ENCODE measurements around the gene OSGIN1. TPM values are rescaled to one million over a fixed set of nuclear protein-coding genes. Genes with fewer than 3 reads are reported as not detected.

OSGIN1 gene
- total RNA-seq, 2 experiments from 2014 or later: 2.1 to 2.6 TPM

DNA sequence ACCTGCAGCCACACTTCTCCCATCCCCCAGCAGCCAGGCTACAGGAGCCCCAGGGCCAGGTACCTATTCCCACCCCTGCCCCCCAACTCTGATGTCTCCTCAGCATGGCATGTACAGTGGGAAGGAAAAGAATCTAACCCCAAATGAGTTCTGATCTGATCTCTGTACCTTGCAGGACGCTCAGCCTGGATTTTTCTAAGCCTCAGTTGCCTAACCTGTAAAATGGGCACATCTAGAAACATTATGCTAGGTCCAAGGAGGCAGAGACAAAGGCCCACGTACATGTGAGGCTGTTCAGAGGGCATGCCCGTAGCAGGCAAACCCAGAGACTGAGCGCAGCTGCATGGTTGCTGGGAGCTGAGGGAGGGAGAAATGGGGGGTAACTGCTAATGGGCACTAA lies 54.5 kb downstream of the OSGIN1 start:
- Histone ChIP-seq H3K4me1 (ENCODE audit: insufficient read depth, low read length) (no peaks in the 10 kb centered on the region), H3K4me3 (ENCODE audit: low read length) (no peak overlapping the region), H3K27me3 (ENCODE audit: control insufficient read depth in 1 of 2, insufficient read depth in 2 of 2, low read length in 2 of 2) (peaks cover 0 to under 1% of the 10 kb centered on the region in 2 experiments), H3K9me3 (ENCODE audit: control insufficient read depth in 1 of 2, insufficient read depth in 1 of 2, low read length in 2 of 2) (no peaks in the 10 kb centered on the region), H3K27ac (ENCODE audit: low read depth in 1 of 2, low read length in 2 of 2) (no peak overlapping the region), H3K36me3 (ENCODE audit: insufficient read depth, low read length) (no peaks in the 10 kb centered on the region)
- H3K27me3 Mint-ChIP-seq: peaks cover 4% of the 10 kb centered on the region
- ChIA-PET CTCF (no interaction called here), POLR2A (no interaction called here)
- no peak for DNase-seq
- TF ChIP-seq, protein P1, sequence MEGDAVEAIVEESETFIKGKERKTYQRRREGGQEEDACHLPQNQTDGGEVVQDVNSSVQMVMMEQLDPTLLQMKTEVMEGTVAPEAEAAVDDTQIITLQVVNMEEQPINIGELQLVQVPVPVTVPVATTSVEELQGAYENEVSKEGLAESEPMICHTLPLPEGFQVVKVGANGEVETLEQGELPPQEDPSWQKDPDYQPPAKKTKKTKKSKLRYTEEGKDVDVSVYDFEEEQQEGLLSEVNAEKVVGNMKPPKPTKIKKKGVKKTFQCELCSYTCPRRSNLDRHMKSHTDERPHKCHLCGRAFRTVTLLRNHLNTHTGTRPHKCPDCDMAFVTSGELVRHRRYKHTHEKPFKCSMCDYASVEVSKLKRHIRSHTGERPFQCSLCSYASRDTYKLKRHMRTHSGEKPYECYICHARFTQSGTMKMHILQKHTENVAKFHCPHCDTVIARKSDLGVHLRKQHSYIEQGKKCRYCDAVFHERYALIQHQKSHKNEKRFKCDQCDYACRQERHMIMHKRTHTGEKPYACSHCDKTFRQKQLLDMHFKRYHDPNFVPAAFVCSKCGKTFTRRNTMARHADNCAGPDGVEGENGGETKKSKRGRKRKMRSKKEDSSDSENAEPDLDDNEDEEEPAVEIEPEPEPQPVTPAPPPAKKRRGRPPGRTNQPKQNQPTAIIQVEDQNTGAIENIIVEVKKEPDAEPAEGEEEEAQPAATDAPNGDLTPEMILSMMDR (IDR thresholded peaks at IDR 0.05): no peak
- ATAC-seq (ENCODE audit: poor library complexity): no peak
- no peaks in the 10 kb centered on the region for H3K36me3 Mint-ChIP-seq (ENCODE audit: low read depth)
- intact Hi-C loops (cut with DNase I, micrococcal nuclease): no loop called here
- no peak overlapping the region for H3K4me3 Mint-ChIP-seq
- no peaks in the 10 kb centered on the region for H3K9me3 Mint-ChIP-seq
- no peak overlapping the region for H3K27ac Mint-ChIP-seq
- no peaks in the 10 kb centered on the region for H3K4me1 Mint-ChIP-seq (ENCODE audit: low read depth)

DNA sequence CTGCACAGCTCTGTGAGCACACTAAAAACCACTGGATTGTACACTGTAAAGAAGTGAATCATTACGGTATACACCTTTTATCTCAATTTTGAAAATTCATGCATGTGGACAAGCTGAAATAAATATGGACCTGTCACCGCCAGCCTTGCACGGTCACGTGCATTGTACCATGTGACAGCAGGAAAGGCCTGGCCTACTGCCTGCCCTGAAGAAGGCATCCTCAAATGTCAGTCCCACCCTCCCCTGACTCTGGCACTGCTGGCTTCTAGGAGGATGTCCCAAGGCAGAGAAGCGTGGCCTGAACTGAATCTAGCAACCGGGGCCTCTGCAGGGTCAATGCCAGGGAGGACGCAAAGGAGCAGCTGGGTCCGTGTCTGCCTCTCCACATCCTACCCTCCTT lies 54.9 kb downstream of the OSGIN1 start:
- no peak overlapping the region for H3K27ac ChIP-seq (ENCODE audit: low read depth in 1 of 2, low read length in 2 of 2)
- no peaks in the 10 kb centered on the region for H3K4me1 Mint-ChIP-seq (ENCODE audit: low read depth)
- CTCF ChIA-PET: no interaction called here
- TF ChIP-seq, protein P1 (IDR thresholded peaks at IDR 0.05): no peak
- no peak for ATAC-seq (ENCODE audit: poor library complexity)
- H3K27me3 Mint-ChIP-seq: peaks cover 4% of the 10 kb centered on the region
- POLR2A ChIA-PET: no interaction called here
- H3K9me3 Mint-ChIP-seq: no peaks in the 10 kb centered on the region
- intact Hi-C loops (cut with DNase I, micrococcal nuclease): no loop called here
- no peak for DNase-seq
- H3K36me3 Mint-ChIP-seq (ENCODE audit: low read depth): no peaks in the 10 kb centered on the region
- no peak overlapping the region for H3K4me3 ChIP-seq (ENCODE audit: low read length)
- H3K4me3 Mint-ChIP-seq: no peak overlapping the region
- no peaks in the 10 kb centered on the region for H3K9me3 ChIP-seq (ENCODE audit: control insufficient read depth in 1 of 2, insufficient read depth in 1 of 2, low read length in 2 of 2)
- no peaks in the 10 kb centered on the region for H3K27me3 ChIP-seq (ENCODE audit: control insufficient read depth in 1 of 2, insufficient read depth in 2 of 2, low read length in 2 of 2)
- H3K36me3 ChIP-seq (ENCODE audit: insufficient read depth, low read length): no peaks in the 10 kb centered on the region
- H3K4me1 ChIP-seq (ENCODE audit: insufficient read depth, low read length): no peaks in the 10 kb centered on the region
- no peak overlapping the region for H3K27ac Mint-ChIP-seq

- POLR2A ChIA-PET: no interaction called here
- Mint-ChIP-seq H3K4me3 (no peak overlapping the region), H3K9me3 (no peaks in the 10 kb centered on the region), H3K27me3 (peaks cover 4% of the 10 kb centered on the region), H3K27ac (no peak overlapping the region), H3K4me1 (ENCODE audit: low read depth) (peaks cover 6% of the 10 kb centered on the region), H3K36me3 (ENCODE audit: low read depth) (no peaks in the 10 kb centered on the region)
- intact Hi-C loops (cut with DNase I, micrococcal nuclease): no loop called here
- TF ChIP-seq, protein P1 (IDR thresholded peaks at IDR 0.05): no peak
- CTCF ChIA-PET: no interaction called here
- Histone ChIP-seq H3K4me3 (ENCODE audit: low read length) (no peak overlapping the region), H3K36me3 (ENCODE audit: insufficient read depth, low read length) (no peaks in the 10 kb centered on the region), H3K4me1 (ENCODE audit: insufficient read depth, low read length) (peaks cover 6% of the 10 kb centered on the region), H3K27me3 (ENCODE audit: control insufficient read depth in 1 of 2, insufficient read depth in 2 of 2, low read length in 2 of 2) (no peaks in the 10 kb centered on the region), H3K9me3 (ENCODE audit: control insufficient read depth in 1 of 2, insufficient read depth in 1 of 2, low read length in 2 of 2) (peaks cover 0 to 7% of the 10 kb centered on the region in 2 experiments), H3K27ac (ENCODE audit: low read depth in 1 of 2, low read length in 2 of 2) (no peak overlapping the region)
- no peak for DNase-seq
- no peak for ATAC-seq (ENCODE audit: poor library complexity)
Observed at GRCh38 chr16:84009282-84009681, 56.2 kb downstream of the OSGIN1 start.
